CD4-positive, alpha-beta T cell treated with Interleukin-17A for 4 hours (primary cell): Measurements from ENCODE around the gene NLGN3.
A peak's percentile ranks its signal among the peaks of the same experiment; 100 is the strongest.

Experiments
- DNase-seq: peaks from one replicate; pipeline ENCODE4 v3.0.0-alpha.2; 2020; ENCODE audit warnings: mixed read lengths

The NLGN3 gene

DNA sequence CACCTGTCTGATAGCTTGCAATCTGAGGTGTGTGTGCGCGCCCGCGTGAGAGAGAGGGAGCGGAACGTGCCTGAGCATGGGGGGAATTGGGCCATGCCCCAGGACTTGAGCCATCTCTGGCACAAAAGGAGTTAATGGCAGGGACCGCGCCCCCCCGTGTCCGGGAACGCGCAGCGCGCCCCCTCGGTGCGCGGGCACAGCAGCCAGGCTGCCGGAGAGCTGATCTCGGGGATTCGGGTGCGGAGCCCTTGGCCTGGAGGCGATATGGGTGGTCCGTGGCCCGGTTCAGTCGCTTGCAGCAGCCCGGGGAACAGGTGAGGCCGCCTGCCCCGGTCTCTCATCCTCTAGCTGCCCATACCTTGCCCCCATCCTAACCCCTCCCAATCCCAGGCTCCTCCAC is at the start of gene NLGN3:
Gene NLGN3, plus strand, starts transcription at position 191 of the 400 bp plus-strand sequence. CDS start 2,909 bp downstream, outside the sequence.
- DNase-seq = no peak

DNA sequence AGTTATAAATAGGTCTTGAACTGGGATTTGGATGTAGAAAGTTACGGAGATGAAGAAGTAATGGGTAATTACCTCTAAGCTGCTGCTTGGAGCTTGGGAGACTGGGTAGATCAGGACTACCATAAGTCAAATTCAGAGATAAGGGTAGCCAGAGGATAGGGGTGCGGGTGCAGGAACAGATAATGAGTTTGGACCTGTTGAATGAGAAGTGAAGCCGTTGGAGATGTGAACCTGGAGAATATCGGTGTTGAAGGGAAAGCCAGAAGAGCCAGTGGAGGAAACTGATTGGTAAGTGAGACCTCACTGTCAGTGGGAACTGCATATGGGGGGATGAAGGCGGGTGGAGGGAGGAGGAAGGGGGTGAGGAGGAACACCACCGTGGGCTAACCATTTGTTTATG is 49.6 kb upstream of the NLGN3 start:
- DNase-seq = no peak

DNA sequence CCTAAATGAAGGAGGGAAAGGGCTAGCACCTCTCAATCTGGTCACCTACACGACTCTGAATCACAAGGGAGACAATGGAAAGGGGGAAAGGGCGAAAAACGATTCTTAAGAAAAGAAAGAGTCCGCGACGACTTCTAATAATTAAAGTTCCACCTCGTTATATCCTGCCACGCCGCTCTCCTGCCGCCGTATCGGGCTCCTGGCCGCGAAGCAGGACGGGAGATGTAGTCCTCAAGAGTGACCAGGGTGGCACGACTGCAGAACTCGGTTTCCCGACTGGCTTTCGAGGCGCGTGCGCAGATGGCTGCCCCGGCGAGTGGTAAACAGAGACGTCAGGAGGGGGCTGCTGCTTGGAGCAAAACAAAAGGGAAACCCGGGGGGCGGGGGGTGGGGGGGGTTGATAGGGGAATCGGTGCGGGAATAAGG is 49.1 kb upstream of the NLGN3 start, which contains the start of gene FOXO4:
Gene FOXO4, plus strand, starts transcription at position 297 of the 426 bp plus-strand sequence. CDS start 678 bp downstream, outside the sequence.
- peak; percentile 92 for DNase-seq

DNA sequence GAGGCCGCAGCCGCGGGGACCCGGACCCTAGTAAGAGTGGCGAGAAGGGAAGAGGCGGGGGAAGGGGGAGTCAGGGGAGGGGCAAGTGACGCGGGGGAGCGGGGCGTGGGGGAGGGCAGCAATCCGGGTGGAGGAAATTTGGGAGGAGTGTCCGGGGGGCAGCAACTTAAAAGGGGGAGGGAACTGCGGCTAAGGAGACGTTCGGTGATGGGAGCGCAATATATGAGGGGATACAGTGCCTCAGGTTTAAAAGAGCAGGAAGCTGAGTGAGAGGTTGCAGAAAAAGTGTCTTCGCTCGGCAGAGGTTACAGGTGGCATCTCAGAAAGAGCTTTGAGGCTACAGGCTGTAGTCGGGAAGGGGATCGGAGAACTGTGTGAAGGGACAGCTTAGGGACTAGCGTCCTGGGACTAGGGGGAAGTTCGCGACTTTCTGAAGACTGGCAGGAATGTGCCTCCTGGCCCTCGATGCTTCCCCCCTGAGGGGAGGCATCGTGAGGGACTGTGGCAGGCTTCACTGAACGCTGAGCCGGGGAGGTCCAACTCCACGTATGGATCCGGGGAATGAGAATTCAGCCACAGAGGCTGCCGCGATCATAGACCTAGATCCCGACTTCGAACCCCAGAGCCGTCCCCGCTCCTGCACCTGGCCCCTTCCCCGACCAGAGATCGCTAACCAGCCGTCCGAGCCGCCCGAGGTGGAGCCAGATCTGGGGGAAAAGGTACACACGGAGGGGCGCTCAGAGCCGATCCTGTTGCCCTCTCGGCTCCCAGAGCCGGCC is 48.5 kb upstream of the NLGN3 start:
- DNase-seq = no peak

DNA sequence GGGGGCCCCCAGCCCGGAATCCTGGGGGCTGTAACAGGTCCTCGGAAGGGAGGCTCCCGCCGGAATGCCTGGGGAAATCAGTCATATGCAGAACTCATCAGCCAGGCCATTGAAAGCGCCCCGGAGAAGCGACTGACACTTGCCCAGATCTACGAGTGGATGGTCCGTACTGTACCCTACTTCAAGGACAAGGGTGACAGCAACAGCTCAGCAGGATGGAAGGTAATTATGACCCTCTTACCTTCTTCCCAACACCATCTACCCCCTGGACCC is 47.9 kb upstream of the NLGN3 start:
- no peak for DNase-seq

DNA sequence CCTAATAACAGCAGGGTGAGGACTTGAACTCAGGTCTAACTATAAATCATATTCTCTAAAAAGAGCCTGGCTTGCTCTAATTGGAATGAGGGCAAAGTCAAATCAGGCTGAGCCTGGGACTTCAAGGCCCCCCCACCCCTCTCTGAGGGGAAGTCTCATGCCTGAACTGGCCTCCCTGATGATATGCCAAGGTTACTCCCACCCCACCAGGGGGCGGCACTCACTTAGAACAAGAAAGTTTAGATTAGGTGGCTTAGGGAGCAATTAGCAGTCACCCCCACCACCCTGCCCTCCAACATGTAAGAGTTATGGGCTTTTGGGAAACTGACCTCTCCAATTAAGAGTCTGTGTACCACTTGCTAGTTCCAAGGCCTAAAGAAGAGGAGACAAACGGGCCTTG is 46.3 kb upstream of the NLGN3 start:
- peak; percentile 90 for DNase-seq

DNA sequence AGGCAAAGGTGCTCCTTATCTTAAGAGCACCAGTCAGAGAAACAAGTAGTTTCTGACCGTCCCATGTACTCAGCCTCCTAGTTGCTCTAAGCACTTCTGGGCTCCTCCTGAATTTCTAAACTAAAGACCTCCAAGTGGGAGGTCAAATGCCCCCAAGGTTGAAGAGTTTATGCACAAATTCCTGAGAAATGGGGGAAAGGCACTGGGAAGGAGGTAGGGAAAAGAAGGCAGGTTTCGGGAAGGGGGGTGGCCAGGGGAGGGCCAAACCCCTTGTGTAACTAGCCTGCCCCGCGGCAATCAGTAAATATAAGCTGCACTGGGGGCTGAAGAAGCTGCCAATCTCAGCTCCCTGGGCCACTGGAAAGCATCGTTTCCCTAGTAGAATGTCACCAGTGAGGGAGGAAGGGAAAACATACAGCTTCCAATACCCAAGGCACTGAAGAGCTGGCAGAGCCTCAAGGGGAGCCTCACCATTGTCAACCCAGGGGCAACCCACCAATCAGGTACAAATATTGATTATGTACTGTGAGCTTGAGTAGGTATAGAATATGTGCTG is 45.6 kb upstream of the NLGN3 start:
- DNase-seq = no peak

DNA sequence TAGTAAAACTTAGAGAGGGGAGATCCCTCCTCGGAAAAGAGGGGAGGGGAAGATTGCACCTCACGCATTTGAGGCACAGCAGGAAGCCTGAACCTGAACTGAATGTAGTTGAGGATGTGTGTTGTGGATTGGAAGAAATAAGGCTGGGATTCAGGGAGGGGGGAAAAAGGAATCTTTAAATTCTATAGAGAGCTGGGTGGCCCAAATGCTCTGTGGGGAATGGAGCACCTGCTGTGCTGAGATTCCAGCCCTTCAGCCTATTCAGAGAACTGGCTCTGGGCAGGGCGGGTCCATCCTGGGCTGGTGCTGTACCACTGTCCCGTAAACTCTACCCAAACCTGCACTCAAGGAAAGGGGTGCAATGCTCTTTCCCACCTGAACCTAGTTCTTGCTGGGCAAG is 44.9 kb upstream of the NLGN3 start:
- DNase-seq = no peak

DNA sequence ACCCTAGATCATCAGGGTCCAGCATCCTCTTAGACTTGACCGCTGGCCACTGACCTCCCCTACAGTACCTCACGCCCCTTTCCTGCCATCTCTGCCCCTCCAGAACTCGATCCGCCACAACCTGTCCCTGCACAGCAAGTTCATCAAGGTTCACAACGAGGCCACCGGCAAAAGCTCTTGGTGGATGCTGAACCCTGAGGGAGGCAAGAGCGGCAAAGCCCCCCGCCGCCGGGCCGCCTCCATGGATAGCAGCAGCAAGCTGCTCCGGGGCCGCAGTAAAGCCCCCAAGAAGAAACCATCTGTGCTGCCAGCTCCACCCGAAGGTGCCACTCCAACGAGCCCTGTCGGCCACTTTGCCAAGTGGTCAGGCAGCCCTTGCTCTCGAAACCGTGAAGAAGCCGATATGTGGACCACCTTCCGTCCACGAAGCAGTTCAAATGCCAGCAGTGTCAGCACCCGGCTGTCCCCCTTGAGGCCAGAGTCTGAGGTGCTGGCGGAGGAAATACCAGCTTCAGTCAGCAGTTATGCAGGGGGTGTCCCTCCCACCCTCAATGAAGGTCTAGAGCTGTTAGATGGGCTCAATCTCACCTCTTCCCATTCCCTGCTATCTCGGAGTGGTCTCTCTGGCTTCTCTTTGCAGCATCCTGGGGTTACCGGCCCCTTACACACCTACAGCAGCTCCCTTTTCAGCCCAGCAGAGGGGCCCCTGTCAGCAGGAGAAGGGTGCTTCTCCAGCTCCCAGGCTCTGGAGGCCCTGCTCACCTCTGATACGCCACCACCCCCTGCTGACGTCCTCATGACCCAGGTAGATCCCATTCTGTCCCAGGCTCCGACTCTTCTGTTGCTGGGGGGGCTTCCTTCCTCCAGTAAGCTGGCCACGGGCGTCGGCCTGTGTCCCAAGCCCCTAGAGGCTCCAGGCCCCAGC is 43.8 kb upstream of the NLGN3 start:
- DNase-seq = peak; percentile 49

DNA sequence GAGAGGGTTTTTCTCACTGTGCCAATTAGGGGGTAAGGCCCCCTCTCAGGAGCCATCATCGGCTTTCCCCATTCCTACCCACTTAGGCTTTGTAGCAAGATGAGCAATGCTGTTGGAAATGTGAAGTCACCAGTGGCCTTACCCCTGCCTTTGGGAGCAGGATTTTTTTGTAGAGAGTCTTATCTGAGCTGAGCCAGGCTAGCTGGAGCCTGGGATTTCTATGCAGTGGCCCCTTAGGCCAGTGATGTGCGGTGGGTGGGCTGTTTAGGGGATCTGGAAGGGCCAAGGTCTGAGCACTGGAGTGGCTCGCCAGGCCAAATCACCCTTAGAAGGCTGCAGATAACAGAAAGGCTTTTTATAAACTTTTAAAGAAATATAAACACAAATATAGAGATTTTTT is 42.3 kb upstream of the NLGN3 start:
- no peak for DNase-seq

DNA sequence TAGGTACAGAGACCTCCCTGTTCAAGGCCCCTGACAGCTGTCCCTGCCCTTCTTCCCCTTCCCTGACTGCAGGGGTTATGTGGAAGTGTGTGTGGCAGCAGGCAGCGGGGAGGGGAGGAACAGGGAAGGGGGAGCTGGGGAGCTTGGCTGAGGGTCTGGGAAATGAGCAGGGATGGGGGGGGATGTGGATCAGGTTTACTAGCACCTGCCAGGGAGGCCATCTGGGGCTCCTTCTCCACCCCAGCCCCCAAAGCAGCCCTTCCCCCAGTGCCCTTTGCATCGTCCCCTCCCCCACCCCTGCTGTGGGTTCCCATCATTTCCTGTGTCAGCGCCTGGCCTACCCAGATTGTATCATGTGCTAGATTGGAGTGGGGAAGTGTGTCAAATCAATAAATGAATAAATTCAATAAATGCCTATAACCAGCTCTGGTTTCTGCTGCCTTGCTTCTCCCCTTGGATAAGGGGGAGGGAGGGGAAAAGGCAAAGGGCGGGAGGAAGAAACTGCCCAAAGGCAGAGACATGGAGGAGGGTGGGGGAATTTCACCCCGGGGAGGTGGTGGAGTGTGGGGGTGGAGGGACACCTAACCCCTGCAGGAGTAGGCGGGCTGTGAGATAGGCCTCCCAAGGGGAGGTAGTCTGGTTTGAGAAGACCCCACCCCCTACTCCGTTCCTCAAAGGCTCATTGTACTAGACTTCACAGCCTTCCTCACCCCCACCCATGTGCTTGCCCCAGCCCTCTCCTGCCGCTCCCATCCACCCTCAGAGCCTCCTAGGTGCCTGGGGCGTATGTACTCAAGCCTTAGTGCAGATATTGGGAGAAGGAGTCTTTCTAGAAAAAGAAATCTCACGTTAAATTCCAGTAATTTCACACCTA is 41.3 kb upstream of the NLGN3 start:
- DNase-seq = peak; percentile 79

DNA sequence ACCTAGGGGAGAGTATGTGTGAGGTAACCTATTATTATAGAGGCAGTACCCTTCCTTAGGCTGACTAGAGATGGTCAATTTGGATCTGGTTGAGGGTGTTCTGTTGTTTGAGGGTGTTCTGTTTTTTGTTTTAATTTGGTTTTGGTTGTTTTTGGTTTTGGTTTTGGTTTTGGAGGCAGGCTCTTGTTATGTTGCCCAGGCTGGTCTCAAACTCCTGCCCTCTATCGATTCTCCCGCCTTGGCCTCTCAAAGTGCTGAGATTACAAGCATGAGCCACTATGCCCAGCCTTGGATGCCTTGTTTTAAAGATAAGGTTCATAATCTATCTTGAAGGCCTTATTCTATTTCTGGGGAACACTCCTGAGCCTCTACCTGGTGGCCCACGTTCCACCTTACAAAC is 39.0 kb upstream of the NLGN3 start:
- DNase-seq = no peak

DNA sequence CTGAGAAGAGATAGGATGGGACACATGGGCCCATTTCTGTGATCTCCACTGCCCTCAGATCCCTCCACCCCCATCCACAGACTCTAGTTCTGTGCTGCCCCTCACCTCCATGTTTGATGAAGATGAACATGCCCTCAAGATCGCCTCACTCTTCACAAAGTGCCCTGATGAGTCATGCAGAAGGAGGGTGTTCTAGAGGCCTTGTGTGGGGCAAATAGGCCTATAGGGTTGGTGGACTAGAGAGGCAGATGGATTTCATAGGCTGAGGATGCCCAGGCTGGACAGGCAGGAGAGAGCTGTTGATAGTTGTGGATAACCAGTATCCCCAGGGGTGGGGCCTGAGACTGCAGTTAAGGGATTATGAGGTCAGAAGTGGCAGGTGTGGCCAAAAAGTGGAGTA is 38.2 kb upstream of the NLGN3 start, which contains the start of gene CXorf65:
Gene CXorf65, minus strand, starts transcription at position 314 of the 400 bp plus-strand sequence. Its CDS starts 184 bp downstream, at position 130.
- peak; percentile 42 for DNase-seq

DNA sequence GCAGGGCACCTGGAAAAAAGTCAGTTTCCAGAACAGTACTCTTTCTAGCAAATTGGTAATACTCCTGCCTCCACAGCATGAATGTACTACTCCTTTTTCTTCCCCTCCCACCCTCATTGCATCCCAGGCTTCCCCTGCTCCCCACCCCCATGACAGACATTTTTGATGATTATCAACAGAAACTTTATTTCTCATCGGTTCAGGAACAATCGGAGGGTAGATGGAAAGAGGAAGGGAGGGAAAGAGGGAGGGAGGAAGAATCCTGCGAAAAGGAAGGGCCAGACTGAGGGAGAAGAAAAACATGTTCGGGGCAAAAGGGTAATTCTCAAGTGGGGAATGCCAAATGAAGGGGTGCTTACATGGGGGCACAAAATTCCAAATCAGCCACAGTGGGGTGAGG is 37.4 kb upstream of the NLGN3 start:
- DNase-seq = no peak

DNA sequence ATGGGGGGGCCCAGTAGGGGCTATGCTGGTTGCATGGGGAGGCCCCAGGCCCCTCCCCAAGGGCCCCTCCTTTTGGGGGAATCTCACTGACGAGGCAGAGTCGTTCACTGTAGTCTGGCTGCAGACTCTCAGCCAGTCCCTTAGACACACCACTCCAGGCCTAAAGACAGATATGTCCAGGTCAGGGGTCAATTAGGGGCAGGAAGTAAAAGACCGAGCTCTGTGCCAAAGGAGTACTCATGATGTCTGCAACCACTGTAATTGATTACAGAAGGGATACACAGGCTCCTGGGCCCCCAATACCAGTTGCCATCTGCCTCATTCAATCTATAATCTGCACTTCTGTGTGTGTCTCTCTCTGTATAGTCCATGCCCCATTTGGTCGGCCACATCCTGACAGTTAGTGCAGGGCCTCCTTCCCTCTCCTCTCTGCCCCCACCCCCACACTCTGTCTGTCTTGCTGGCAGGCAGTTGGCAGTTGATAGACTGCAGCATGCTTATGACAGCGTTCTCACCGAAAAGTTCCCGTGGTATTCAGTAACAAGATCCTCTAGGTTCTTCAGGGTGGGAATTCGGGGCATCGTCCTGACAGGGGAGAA is 36.8 kb upstream of the NLGN3 start:
- DNase-seq = peak; percentile 64

DNA sequence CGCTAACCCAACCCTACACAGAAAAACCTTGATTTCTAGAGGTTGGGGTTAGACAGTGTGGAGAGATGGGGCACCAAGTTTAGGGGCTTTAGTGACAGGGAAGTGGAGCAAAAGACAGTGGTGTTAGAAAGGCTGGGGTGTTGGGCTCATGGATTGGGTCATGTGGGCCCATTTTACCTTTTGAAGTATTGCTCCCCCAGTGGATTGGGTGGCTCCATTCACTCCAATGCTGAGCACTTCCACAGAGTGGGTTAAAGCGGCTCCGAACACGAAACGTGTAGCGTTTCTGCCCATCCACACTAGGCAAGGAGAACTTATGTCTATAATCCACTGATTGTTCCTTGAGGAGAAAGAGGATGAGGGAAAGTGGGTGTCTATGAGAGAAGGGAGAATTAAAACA is 35.6 kb upstream of the NLGN3 start:
- no peak for DNase-seq

DNA sequence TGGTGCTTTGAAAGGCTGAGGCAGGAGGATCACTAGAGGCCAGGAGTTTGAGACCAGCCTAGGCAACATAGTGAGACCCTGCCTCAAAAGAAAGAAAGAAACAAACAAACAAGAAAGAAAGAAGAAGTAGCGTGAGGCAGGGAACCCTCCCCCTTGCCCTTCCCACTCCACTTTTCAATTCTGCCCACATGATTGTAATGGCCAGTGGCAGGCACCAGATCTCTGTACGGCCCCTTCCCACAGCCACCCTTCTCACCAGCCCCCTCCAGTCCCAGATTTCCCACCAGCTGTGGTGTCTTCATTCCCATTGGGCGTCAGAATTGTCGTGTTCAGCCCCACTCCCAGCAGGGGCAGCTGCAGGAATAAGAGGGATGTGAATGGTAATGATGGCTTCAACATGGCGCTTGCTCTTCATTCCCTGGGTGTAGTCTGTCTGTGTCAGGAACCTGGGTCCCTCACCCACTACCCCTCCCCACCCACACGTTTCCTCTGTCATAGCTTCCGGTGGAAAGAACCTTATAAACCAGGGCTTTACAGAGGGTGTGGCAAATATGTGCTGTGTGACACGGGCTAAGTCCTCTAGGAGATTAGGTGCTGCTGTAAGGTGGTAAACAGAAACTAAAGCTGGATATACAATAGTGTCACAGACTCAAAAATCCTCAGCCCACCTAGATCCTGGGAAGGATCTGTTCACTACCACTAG is 33.3 kb upstream of the NLGN3 start, which contains the start of gene IL2RG:
Gene IL2RG, minus strand, starts transcription at position 437 of the 703 bp plus-strand sequence. Its CDS starts 38 bp downstream, at position 399.
- DNase-seq = peak; percentile 81

DNA sequence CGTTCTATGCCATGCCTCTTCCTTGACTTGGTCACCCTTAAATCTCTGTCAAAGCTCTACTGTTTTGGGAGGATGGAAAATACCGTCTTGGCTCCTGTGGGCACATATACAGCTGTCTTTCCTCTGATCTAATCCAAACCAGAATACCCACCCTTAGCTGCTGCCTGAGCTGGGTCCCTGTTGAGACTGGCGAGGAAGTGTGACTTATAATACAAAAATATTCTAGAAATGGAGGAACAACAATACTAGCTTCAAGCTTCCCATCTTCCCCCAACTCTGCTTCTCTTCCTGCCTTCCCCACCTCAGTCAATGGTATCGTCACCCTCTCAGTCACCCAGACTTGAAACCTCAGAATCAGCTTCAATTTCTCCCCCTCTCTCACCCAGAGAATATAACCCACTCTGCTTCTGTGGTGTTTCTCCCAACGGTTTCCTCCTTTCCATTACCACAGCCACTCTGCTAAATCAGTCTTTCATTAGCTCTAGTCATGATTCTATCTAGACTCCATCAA is 32.7 kb upstream of the NLGN3 start:
- peak; percentile 44 for DNase-seq

DNA sequence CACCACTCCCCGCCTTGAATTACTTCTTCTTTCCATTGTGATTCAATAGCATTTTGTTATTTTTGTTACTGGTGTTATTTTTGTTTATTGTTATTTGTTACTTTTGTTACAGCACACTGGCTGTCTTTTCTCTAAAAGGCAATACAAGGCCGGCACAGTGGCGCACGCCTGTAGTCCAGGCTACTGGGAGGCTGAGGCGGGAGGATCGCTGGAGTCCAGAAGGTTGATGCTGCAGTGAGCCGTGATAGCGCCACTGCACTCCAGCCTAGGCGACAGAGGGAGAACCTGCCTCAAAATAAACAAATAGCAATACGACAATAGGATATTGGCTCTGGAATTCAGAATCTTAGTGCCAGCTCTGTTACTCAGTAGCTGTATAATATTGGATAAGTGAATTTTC is 27.3 kb upstream of the NLGN3 start:
- DNase-seq = no peak

DNA sequence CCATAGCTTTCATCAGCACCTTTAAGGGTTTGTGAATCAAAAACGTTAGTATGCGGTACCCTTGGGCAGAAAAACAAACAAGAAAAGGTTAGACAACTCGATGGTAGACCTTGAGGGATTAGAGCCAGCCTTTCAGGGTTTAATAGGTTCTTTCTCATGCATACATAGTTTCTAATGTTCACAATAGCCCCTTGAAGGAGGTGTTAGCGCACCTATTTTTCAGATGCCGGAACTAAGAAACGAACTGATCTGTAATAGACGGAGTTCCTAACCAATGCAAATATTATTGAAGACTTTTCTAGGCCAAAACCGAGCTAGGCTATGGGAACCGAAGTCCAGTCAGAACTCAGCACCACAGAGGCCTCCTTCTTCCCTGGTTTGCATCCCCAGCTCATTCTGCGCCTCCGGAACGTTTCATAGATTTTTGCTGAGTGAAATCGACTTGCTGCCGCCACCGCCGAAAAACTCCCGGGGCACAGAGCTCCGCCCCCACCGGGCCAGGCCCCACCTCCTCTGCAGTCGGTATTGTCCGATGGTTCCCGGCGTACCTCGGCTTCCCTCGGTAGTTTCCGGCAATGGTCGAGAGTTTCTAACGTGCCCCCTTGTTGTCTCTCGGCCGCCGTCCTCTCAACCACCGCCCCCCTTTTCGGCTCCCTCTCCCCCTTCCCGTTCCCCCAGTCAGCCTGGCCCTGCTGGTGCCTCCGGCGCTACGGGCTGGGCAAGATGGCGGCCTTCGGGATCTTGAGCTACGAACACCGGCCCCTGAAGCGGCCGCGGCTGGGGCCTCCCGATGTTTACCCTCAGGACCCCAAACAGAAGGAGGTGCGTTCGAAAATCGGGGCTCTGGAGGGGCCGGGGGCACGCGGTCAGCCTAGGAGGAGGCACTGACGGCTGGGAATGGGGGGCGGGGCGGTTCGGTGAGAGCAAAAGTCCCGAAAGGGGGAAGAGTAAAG is 26.3 kb upstream of the NLGN3 start, which contains the start of gene MED12:
Gene MED12, plus strand, starts transcription at position 565 of the 953 bp plus-strand sequence. Its CDS starts 159 bp downstream, at position 724.
- peak; percentile 88 for DNase-seq
